Loucy (cell line): ENCODE results near the gene KIF20B.

Experiments used
- H2AFZ ChIP-seq: fragments of 200-600 bp; sonication (generic); 2 replicates; pipeline ENCODE4 v1.6.0; 2016; ENCODE audit warnings: antibody characterized with exemption, mild to moderate bottlenecking, low read length, moderate library complexity
- H3F3A ChIP-seq: fragments of 200-600 bp; 2 replicates; pipeline ENCODE4 v1.6.0; 2016; ENCODE audit warnings: antibody characterized with exemption, low read depth, mild to moderate bottlenecking
- H3K27me3 ChIP-seq: fragments of 200-600 bp; sonication (generic); 2 replicates; pipeline ENCODE4 v1.6.1; 2014; ENCODE audit warnings: low read length, mild to moderate bottlenecking; ENCODE audit not compliant: insufficient read depth, poor library complexity, severe bottlenecking
- H3K36me3 ChIP-seq: fragments of 200-600 bp; sonication (generic); 2 replicates; pipeline ENCODE4 v1.6.1; 2016; ENCODE audit warnings: low read length; ENCODE audit not compliant: insufficient read depth
- H3K4me1 ChIP-seq: fragments of 200-600 bp; sonication (generic); 2 replicates; pipeline ENCODE4 v1.5.1; 2014; ENCODE audit warnings: low read length, mild to moderate bottlenecking; ENCODE audit not compliant: insufficient read depth, poor library complexity, severe bottlenecking
- H3K4me2 ChIP-seq: fragments of 200-600 bp; sonication (generic); 2 replicates; pipeline ENCODE4 v1.6.0; 2014; ENCODE audit warnings: antibody characterized with exemption, low read length, low read depth, mild to moderate bottlenecking; ENCODE audit not compliant: poor library complexity, severe bottlenecking
- H3K4me3 ChIP-seq: fragments of 200-600 bp; sonication (generic); 2 replicates; pipeline ENCODE4 v1.5.1; 2014; ENCODE audit warnings: low read length, mild to moderate bottlenecking, mixed read lengths; ENCODE audit not compliant: poor library complexity, severe bottlenecking
- H3K79me2 ChIP-seq: fragments of 200-600 bp; sonication (generic); 2 replicates; pipeline ENCODE4 v1.6.1; 2014; ENCODE audit warnings: low read length; ENCODE audit not compliant: insufficient read depth
- H3K9ac ChIP-seq: fragments of 200-600 bp; sonication (generic); 2 replicates; pipeline ENCODE4 v1.6.0; 2014; ENCODE audit warnings: mild to moderate bottlenecking, low read depth, low read length, moderate library complexity; ENCODE audit not compliant: poor library complexity, severe bottlenecking
- H3K9me2 ChIP-seq: fragments of 200-600 bp; sonication (generic); replicated peaks from 2 replicates; pipeline ENCODE4 v1.6.1; 2016; ENCODE audit warnings: low read depth, low read length, mixed read lengths
- H3K9me3 ChIP-seq: fragments of 200-600 bp; sonication (generic); 2 replicates; pipeline ENCODE4 v1.6.1; 2014; ENCODE audit warnings: mild to moderate bottlenecking, antibody characterized with exemption, low read length, low read depth; ENCODE audit not compliant: insufficient read depth
- H4K20me1 ChIP-seq: fragments of 200-600 bp; sonication (generic); 2 replicates; pipeline ENCODE4 v1.6.0; 2014; ENCODE audit warnings: antibody characterized with exemption, low read length, mild to moderate bottlenecking; ENCODE audit not compliant: insufficient read depth, poor library complexity, severe bottlenecking
- EZH2phosphoT487 ChIP-seq: fragments of 200-600 bp; IDR thresholded peaks from 2 replicates; pipeline ENCODE4 v1.6.1; 2018; ENCODE audit warnings: antibody characterized with exemption, mild to moderate bottlenecking, moderate library complexity, borderline replicate concordance
- TF ChIP-seq, protein P1 (sequence below): fragments of 200-600 bp; sonication (generic); conservative IDR thresholded peaks from 2 replicates; pipeline ENCODE4 v1.5.1; 2014; ENCODE audit warnings: mild to moderate bottlenecking, antibody characterized with exemption, low read length

Gene KIF20B

DNA sequence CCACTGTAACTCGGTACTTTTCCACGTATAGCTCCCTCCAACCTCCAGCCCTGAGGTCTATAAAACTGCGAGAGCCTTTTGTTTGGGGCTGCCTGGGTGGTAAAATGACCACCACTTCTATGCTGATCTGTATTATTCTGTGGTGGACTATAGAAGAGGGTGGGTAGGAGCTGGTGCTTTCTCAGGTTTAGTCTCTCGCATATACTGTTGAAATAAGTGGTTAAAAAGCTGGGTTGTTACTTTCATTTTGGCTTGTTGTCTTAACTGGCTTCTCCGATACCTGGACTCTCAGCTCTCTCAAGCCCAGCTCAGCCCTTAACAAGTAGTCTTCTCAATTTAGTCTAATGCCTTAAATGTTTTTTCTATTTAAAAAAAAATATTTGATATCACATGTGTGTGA, 70.3 kb downstream of the KIF20B start:
- Histone ChIP-seq H3K4me3 (no peak overlapping the region), H3K79me2 (no peaks in the 10 kb centered on the region), H3F3A (no peaks in the 10 kb centered on the region), H4K20me1 (no peaks in the 10 kb centered on the region), H2AFZ (no peak overlapping the region), H3K9me3 (no peaks in the 10 kb centered on the region), H3K4me1 (no peaks in the 10 kb centered on the region), H3K9ac (no peak overlapping the region), H3K4me2 (no peak overlapping the region), H3K36me3 (peaks cover 79% of the 10 kb centered on the region), H3K27me3 (no peaks in the 10 kb centered on the region), H3K9me2 (no peaks in the 10 kb centered on the region)
- TF ChIP-seq, protein P1, sequence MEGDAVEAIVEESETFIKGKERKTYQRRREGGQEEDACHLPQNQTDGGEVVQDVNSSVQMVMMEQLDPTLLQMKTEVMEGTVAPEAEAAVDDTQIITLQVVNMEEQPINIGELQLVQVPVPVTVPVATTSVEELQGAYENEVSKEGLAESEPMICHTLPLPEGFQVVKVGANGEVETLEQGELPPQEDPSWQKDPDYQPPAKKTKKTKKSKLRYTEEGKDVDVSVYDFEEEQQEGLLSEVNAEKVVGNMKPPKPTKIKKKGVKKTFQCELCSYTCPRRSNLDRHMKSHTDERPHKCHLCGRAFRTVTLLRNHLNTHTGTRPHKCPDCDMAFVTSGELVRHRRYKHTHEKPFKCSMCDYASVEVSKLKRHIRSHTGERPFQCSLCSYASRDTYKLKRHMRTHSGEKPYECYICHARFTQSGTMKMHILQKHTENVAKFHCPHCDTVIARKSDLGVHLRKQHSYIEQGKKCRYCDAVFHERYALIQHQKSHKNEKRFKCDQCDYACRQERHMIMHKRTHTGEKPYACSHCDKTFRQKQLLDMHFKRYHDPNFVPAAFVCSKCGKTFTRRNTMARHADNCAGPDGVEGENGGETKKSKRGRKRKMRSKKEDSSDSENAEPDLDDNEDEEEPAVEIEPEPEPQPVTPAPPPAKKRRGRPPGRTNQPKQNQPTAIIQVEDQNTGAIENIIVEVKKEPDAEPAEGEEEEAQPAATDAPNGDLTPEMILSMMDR: no peak

DNA sequence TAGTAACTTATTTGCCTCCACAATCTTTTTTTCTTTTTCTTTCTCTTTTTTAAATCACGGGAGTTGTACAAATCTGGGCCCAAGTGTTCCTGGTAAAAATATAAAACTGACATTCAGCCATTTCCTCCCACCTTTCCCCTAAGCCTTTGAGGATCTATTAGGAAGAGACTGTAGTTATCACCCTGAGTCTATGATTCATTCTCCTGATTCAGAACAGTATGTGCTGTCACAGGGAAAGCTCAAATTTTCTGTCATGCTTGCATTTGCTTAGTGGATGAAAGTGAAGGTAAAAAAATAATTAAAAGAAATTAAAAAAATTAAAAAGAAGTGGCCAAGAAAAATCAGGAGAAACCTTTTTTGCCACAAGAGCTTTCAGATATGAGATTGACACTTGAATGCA, 71.7 kb downstream of the KIF20B start:
- no peaks in the 10 kb centered on the region for H3K9me3 ChIP-seq
- no peaks in the 10 kb centered on the region for H3K4me1 ChIP-seq
- H3K27me3 ChIP-seq: no peaks in the 10 kb centered on the region
- H3K36me3 ChIP-seq: peaks cover 74% of the 10 kb centered on the region
- no peaks in the 10 kb centered on the region for H3K79me2 ChIP-seq
- no peaks in the 10 kb centered on the region for H3K9me2 ChIP-seq
- H3K9ac ChIP-seq: no peak overlapping the region
- no peak overlapping the region for H3K4me3 ChIP-seq
- no peak overlapping the region for H2AFZ ChIP-seq
- no peak overlapping the region for H3K4me2 ChIP-seq
- TF ChIP-seq EZH2phosphoT487: no peak
- TF ChIP-seq, protein P1: no peak
- H3F3A ChIP-seq: no peaks in the 10 kb centered on the region
- no peaks in the 10 kb centered on the region for H4K20me1 ChIP-seq

DNA sequence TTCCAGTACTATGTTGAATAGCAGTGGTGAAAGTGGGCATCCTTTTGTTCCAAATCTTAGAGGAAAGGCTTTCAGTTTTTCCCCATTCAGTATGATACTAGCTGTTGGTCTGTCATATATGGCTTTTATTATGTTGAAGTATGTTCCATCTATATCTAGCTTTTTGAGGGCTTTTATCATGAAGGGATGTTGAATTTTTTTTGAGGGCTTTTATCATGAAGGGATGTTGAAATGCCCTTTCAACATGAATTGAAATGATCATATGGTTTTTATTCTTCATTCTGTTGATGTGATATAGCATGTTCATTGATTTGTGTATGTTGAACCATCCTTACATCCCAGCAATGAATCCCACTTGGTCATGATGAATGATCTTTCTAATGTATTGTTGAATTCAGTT, 75.3 kb downstream of the KIF20B start:
- Histone ChIP-seq H3K4me3 (no peak overlapping the region), H3K36me3 (peaks cover 55% of the 10 kb centered on the region), H3K27me3 (no peaks in the 10 kb centered on the region), H3K9me2 (no peaks in the 10 kb centered on the region), H3F3A (no peaks in the 10 kb centered on the region), H3K9me3 (no peaks in the 10 kb centered on the region), H3K4me2 (no peak overlapping the region), H3K9ac (no peak overlapping the region), H2AFZ (no peak overlapping the region), H4K20me1 (no peaks in the 10 kb centered on the region), H3K79me2 (no peaks in the 10 kb centered on the region), H3K4me1 (no peaks in the 10 kb centered on the region)
- no peak for TF ChIP-seq EZH2phosphoT487
- TF ChIP-seq, protein P1: no peak
